Natural killer cell (primary cell): Measurements from ENCODE around the gene CEP112. TPM values are rescaled to one million over a fixed set of nuclear protein-coding genes. Genes with fewer than 3 reads are reported as not detected.

Experiments
- ATAC-seq, 3 donors: fragments of 150-1000 bp in 2 of 3; fragments of 200-7000 bp in 1 of 3; cut with Tn5 transposase; 1 replicate in 1 of 3; 2 replicates in 2 of 3; pipeline ENCODE4 v1.10.0; 2021; ENCODE audit warnings: mild to moderate bottlenecking in 2 of 3, moderate library complexity in 2 of 3
- DNase-seq, 2 donors: peaks; one replicate each; pipeline versions ENCODE4 v3.0.0 to v3.0.0-alpha.2; 2013 to 2021; ENCODE audit warnings: mixed read lengths in 1 of 2
- H3K27ac ChIP-seq: one replicate; pipeline ENCODE4 v1.5.1; 2013; ENCODE audit warnings: mild to moderate bottlenecking, low read length
- H3K27me3 ChIP-seq: one replicate; pipeline ENCODE4 v1.6.1; 2013; ENCODE audit warnings: low read length; ENCODE audit not compliant: control insufficient read depth, insufficient read depth
- H3K36me3 ChIP-seq: one replicate; pipeline ENCODE4 v1.6.1; 2013; ENCODE audit warnings: low read length; ENCODE audit not compliant: control insufficient read depth, insufficient read depth
- H3K4me1 ChIP-seq: one replicate; pipeline ENCODE4 v1.6.1; 2013; ENCODE audit warnings: low read length; ENCODE audit not compliant: control insufficient read depth, insufficient read depth
- H3K4me3 ChIP-seq: one replicate; pipeline ENCODE4 v1.5.1; 2013; ENCODE audit warnings: low read length
- H3K9me3 ChIP-seq: one replicate; pipeline ENCODE4 v1.6.1; 2013; ENCODE audit warnings: low read length; ENCODE audit not compliant: control insufficient read depth, insufficient read depth
- H3K27ac Mint-ChIP-seq, 2 donors: one replicate each; pipeline ENCODE4 v1.8.0; 2022; ENCODE audit warnings: mild to moderate bottlenecking in 2 of 2, mixed read lengths in 2 of 2, moderate library complexity in 1 of 2
- H3K27me3 Mint-ChIP-seq, 2 donors: one replicate each; pipeline ENCODE4 v1.8.0; 2022; ENCODE audit warnings: low read depth in 2 of 2, mixed read lengths in 2 of 2
- H3K36me3 Mint-ChIP-seq: one replicate; pipeline ENCODE4 v1.8.0; 2022; ENCODE audit warnings: mixed read lengths
- H3K4me1 Mint-ChIP-seq, 2 donors: one replicate each; pipeline ENCODE4 v1.8.0; 2022; ENCODE audit warnings: mixed read lengths in 2 of 2
- H3K4me3 Mint-ChIP-seq: one replicate; pipeline ENCODE4 v1.8.0; 2022; ENCODE audit warnings: mild to moderate bottlenecking, moderate library complexity, mixed read lengths
- H3K9me3 Mint-ChIP-seq, 2 donors: one replicate each; pipeline ENCODE4 v1.8.0; 2022; ENCODE audit warnings: mixed read lengths in 2 of 2
- WGBS: methylation state at CpG from one replicate; pipeline ENCODE4 v1.1.7; 2013; ENCODE audit warnings: missing lambda C conversion rate; ENCODE audit not compliant: insufficient coverage; 5-methylcytosine and 5-hydroxymethylcytosine counted together
- intact Hi-C: fragments of 100-400 bp; cut with micrococcal nuclease; formaldehyde crosslinking; loops from one replicate; pipeline ENCODE4 v1.14.2; 2022
- total RNA-seq, 4 donors: library from RNA; stranded (reverse); fragments of 120-200 nt in 1 of 4; gene quantifications; one replicate each; pipeline versions ENCODE4 v1.2.3 to v1.2.4, GENCODE V29; 2013 to 2022
- TF ChIP-seq, protein P1 (sequence below): fragments of 200-600 bp; IDR thresholded peaks from one replicate; pipeline ENCODE4 v1.8.0; 2022; ENCODE audit warnings: antibody characterized with exemption

CEP112 gene
- total RNA-seq, 3 donors from 2014 or later (not counting 1 experiment from before 2014, with no cell fraction given): 0.60 to 1.1 (median 0.85) TPM

DNA sequence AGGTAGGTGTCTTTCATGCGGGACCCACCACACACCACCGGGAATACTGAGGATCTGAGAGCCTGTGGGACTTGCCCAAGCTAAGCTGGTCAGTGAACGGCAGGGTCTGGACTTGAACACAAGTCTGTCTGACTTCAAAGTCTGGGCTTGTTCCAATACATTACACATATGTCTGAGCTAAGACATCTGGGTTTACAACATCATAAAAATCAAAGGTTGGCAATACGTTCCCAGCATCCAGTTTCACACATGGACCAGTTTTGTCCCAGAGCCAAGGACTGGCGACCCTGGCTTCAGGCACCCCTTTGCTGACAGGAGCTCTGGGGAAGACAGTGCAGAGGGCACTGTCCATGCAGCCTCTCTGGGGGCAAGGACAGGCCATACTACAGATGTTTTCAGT lies 602.6 kb downstream of the CEP112 start:
- peaks cover 4 to 26% of the 10 kb centered on the region in 2 donors for H3K27me3 Mint-ChIP-seq
- H3K9me3 Mint-ChIP-seq: no peaks in the 10 kb centered on the region
- no peak overlapping the region for H3K4me3 Mint-ChIP-seq
- Histone ChIP-seq H3K4me3 (no peak overlapping the region), H3K9me3 (no peaks in the 10 kb centered on the region), H3K4me1 (no peaks in the 10 kb centered on the region), H3K27ac (no peak overlapping the region), H3K36me3 (no peaks in the 10 kb centered on the region), H3K27me3 (no peaks in the 10 kb centered on the region)
- peaks cover 6 to 10% of the 10 kb centered on the region in 2 donors for H3K4me1 Mint-ChIP-seq
- intact Hi-C loops: no loop called here
- H3K36me3 Mint-ChIP-seq: no peaks in the 10 kb centered on the region
- 88% methylated on average over 5 of the region's 5 CpGs for WGBS
- DNase-seq (no peak), ATAC-seq (no peak)
- TF ChIP-seq, protein P1, sequence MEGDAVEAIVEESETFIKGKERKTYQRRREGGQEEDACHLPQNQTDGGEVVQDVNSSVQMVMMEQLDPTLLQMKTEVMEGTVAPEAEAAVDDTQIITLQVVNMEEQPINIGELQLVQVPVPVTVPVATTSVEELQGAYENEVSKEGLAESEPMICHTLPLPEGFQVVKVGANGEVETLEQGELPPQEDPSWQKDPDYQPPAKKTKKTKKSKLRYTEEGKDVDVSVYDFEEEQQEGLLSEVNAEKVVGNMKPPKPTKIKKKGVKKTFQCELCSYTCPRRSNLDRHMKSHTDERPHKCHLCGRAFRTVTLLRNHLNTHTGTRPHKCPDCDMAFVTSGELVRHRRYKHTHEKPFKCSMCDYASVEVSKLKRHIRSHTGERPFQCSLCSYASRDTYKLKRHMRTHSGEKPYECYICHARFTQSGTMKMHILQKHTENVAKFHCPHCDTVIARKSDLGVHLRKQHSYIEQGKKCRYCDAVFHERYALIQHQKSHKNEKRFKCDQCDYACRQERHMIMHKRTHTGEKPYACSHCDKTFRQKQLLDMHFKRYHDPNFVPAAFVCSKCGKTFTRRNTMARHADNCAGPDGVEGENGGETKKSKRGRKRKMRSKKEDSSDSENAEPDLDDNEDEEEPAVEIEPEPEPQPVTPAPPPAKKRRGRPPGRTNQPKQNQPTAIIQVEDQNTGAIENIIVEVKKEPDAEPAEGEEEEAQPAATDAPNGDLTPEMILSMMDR: no peak
- no peak overlapping the region for H3K27ac Mint-ChIP-seq

DNA sequence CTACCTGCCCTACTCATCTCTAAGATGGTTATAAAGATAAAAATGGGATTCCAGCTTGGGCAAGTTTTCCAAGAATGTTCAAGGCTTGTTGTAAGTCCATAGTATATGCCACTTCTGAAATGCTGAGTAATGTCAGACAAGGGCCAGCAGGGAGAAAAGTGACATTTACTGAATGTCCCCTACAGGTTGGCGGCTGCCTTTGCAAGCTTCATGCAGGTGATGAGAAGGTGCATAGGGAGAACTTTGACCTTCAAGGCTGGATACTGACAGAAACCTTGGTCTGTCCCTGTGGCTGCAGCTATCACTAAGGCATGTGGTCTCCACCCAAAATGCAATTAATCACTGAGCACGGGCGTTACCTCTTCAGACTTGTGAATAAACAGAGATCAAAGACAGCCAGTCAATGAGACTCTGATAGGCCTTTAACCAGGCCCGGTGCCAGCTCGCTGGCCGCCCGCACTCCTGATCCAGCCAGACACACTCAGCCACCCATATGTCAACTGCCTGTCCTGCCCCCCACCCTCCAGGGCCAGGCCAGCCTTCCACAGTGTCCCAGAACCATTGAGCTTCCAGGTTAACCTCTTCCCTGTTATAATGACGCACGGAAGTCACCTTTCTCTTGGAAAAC lies 603.6 kb downstream of the CEP112 start:
- intact Hi-C loops: no loop called here
- Histone ChIP-seq H3K27me3 (no peaks in the 10 kb centered on the region), H3K4me3 (no peak overlapping the region), H3K27ac (no peak overlapping the region), H3K4me1 (no peaks in the 10 kb centered on the region), H3K36me3 (no peaks in the 10 kb centered on the region), H3K9me3 (no peaks in the 10 kb centered on the region)
- Mint-ChIP-seq H3K4me3 (no peak overlapping the region), H3K4me1 (no peaks in the 10 kb centered on the region), H3K36me3 (no peaks in the 10 kb centered on the region), H3K9me3 (no peaks in the 10 kb centered on the region), H3K27ac (no peak overlapping the region), H3K27me3 (peaks cover 0 to 16% of the 10 kb centered on the region in 2 donors)
- TF ChIP-seq, protein P1: no peak
- WGBS: 88% methylated on average over 9 of the region's 9 CpGs
- ATAC-seq: no peak
- no peak for DNase-seq

DNA sequence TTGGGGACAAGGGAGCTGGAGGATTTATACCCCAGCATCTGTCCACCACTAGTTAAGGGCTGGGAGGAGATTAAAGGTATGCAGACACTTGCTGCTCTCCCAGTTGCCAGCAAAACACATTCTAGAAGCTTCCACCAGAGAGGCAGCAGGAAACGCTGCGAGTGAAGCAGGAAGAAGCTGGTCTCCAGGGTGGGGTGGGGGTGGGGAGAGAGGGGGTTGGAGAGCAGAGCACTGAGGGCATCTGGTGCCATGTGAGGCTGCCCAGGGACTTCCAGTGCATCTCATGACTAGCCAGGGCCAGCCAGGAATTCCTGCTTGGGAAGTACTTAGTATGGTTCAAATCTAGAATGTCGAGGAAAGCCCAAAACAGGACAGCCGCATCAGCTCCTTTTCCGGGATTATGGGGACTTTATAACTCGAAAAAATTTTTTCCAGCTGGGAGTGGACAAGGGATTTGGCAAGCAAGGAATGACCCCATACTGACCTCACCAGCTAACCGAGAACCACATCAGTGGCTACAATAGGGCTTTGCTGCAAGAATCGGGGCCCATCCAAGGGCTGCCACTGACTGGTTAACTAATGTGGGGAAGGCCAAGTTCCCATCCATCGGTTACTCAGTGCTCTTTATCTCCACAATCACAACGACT lies 604.3 kb downstream of the CEP112 start:
- H3K4me1 ChIP-seq: no peaks in the 10 kb centered on the region
- no peaks in the 10 kb centered on the region for H3K9me3 Mint-ChIP-seq
- H3K36me3 Mint-ChIP-seq: no peaks in the 10 kb centered on the region
- H3K4me3 Mint-ChIP-seq: no peak overlapping the region
- no peak overlapping the region for H3K27ac ChIP-seq
- H3K36me3 ChIP-seq: no peaks in the 10 kb centered on the region
- TF ChIP-seq, protein P1: no peak
- 82% methylated on average over 8 of the region's 10 CpGs for WGBS
- H3K27me3 Mint-ChIP-seq: peaks cover 0 to 10% of the 10 kb centered on the region in 2 donors
- H3K9me3 ChIP-seq: no peaks in the 10 kb centered on the region
- H3K27me3 ChIP-seq: no peaks in the 10 kb centered on the region
- H3K27ac Mint-ChIP-seq: no peak overlapping the region
- intact Hi-C loops: no loop called here
- ATAC-seq (no peak), DNase-seq (no peak)
- H3K4me1 Mint-ChIP-seq: no peaks in the 10 kb centered on the region
- H3K4me3 ChIP-seq: no peak overlapping the region
